ENCODE measurements around the gene DENND5A.

DNA sequence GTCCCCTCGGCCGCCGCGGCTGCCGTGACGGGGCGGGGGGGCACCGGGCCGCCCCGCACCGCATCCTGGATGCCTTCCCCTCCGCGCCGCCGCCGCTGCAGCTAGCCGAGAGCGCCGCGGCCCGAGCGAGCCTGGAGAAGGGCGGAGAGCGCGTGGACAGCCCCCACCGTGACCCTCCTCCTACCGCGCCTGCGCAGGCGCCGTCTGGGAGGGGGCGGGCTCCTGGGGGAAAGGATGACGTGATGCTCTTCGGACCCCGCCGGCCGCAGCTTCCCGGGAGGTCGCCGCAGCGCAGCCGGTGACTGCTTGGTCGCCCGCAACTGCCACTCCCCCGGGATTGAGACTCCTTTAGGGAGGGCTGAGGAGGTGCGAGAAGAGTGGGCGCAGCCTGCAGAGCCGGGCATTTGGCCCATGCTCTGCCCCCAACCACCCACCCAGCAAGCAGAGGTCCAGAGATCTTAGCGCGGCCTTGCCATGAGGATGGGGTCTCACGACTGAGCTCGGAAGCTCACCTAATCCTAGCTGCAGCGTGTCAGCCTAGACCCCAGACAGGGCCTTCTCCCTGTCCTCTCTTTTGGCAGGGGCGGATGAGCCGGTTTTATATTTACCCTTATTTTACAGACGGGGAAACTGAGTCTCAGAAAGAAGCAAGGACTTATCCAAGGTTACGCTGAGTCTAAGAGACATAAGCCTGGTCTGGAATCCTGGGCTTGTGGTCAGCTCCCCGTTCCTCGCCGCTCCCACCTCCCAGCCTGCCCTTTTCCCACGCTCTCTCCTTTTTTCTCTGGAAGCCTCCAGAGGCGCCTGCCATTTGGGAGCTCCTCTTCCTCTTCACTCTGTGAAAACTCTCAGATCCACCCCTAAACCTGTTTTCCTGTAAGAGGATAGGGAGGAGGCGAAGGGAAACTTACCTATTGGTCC lies at the start of gene DENND5A:
- TF ChIP-seq, protein P1, sequence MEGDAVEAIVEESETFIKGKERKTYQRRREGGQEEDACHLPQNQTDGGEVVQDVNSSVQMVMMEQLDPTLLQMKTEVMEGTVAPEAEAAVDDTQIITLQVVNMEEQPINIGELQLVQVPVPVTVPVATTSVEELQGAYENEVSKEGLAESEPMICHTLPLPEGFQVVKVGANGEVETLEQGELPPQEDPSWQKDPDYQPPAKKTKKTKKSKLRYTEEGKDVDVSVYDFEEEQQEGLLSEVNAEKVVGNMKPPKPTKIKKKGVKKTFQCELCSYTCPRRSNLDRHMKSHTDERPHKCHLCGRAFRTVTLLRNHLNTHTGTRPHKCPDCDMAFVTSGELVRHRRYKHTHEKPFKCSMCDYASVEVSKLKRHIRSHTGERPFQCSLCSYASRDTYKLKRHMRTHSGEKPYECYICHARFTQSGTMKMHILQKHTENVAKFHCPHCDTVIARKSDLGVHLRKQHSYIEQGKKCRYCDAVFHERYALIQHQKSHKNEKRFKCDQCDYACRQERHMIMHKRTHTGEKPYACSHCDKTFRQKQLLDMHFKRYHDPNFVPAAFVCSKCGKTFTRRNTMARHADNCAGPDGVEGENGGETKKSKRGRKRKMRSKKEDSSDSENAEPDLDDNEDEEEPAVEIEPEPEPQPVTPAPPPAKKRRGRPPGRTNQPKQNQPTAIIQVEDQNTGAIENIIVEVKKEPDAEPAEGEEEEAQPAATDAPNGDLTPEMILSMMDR (IDR thresholded peaks at IDR 0.05) = no peak
- no peak for TF ChIP-seq POLR2A (IDR thresholded peaks at IDR 0.05)

All from Peyer's patch (tissue), 4 donors.